ENCODE results near the gene CCL25. TPM values are rescaled to one million over a fixed set of nuclear protein-coding genes. Genes with fewer than 3 reads are reported as not detected.

Gene CCL25
- total RNA-seq, 1 donor from 2014 or later, result not detected

- DNase-seq (ENCODE audit: low read depth) (no peak), FAIRE-seq (no peak)
- no peaks in the 10 kb centered on the region for H3K36me3 ChIP-seq (ENCODE audit: control insufficient read depth, insufficient read depth, low read length)
- H3K27me3 ChIP-seq (ENCODE audit: control insufficient read depth, insufficient read depth, low read length), result no peaks in the 10 kb centered on the region
- H3K4me3 ChIP-seq (ENCODE audit: low read depth, low read length), result no peak overlapping the region
- no peak for TF ChIP-seq CTCF (IDR thresholded peaks at IDR 0.05; ENCODE audit: insufficient read depth, low read length, severe bottlenecking)
Measured at GRCh38 chr19:8111376-8111775, 58.8 kb downstream of the CCL25 start.

Other genes starting within 250 kb of the CCL25 start
- 9.2 and 19.5 TPM in 2 replicates for gene EVI5L, start 222.5 kb upstream of the CCL25 start, total RNA-seq
- 0.13 TPM in 1 of 2 replicates, not detected in the other for gene PRR36, start 178.4 kb upstream of the CCL25 start, total RNA-seq
- 7.6 and 13.2 TPM in 2 replicates for gene LRRC8E, start 164.2 kb upstream of the CCL25 start, total RNA-seq
- gene MAP2K7, start 148.9 kb upstream of the CCL25 start, total RNA-seq, result 10.0 and 11.9 TPM in 2 replicates
- gene TGFBR3L, start 137.9 kb upstream of the CCL25 start, total RNA-seq, result 1.8 and 1.9 TPM in 2 replicates
- gene SNAPC2, start 132.4 kb upstream of the CCL25 start, total RNA-seq, result 13.4 and 15.9 TPM in 2 replicates
- gene CTXN1, start 126.6 kb upstream of the CCL25 start, total RNA-seq, result 0.26 and 0.77 TPM in 2 replicates
- 96.1 and 146 TPM in 2 replicates for gene TIMM44, start 109.1 kb upstream of the CCL25 start, total RNA-seq
- gene ELAVL1, start 47.1 kb upstream of the CCL25 start, total RNA-seq, result 26.5 and 37.4 TPM in 2 replicates
- not detected in 2 replicates for gene FBN3, start 96.8 kb downstream of the CCL25 start, total RNA-seq
- 2.1 and 7.4 TPM in 2 replicates for gene CERS4, start 156.6 kb downstream of the CCL25 start, total RNA-seq

Data from bronchial epithelial cell (primary cell).